GM12878 (cell line): ENCODE results near the gene TACR2. TPM values are rescaled to one million over a fixed set of nuclear protein-coding genes. Genes with fewer than 3 reads are reported as not detected.

ENCODE experiments used
- ATAC-seq: fragments of 200-7000 bp; cut with Tn5 transposase; 3 replicates; pipeline ENCODE4 v1.9.1; 2020; ENCODE audit warnings: mild to moderate bottlenecking, moderate library complexity
- BruUV-seq: library from RNA; stranded (reverse); fragments of 400-500 nt; replicated peaks from 2 replicates; lab custom pipeline; 2021; lab: Mats Ljungman, UMichigan
- CTCF ChIA-PET: fragments of 300-600 bp; sonication (Branson Sonifier 250); formaldehyde crosslinking; extraction: SDS; loops from one replicate; lab custom pipeline; 2021; ENCODE audit warnings: inconsistent platforms; lab: Yijun Ruan, JAX
- POLR2A ChIA-PET: fragments of 350-600 bp; formaldehyde crosslinking; extraction: SDS; loops from one replicate; lab custom pipeline; 2021; ENCODE audit warnings: inconsistent platforms; lab: Charles Lee
- RAD21 ChIA-PET: fragments of 300-600 bp; sonication (Branson Sonifier 250); formaldehyde crosslinking; loops from one replicate; lab custom pipeline; 2023; ENCODE audit warnings: antibody characterized with exemption; ENCODE audit not compliant: unreplicated experiment; lab: Charles Lee
- SMC1A ChIA-PET: fragments of 300-600 bp; sonication (Branson Sonifier 250); formaldehyde crosslinking; loops from one replicate; lab custom pipeline; 2023; ENCODE audit not compliant: unreplicated experiment, uncharacterized antibody; lab: Charles Lee
- DNase-seq: peaks from one replicate; pipeline ENCODE4 v3.0.0-alpha.2; 2011; ENCODE audit warnings: low read depth, low spot score
- FAIRE-seq: peaks from 3 replicates; lab custom pipeline; 2011; peaks lifted over from hg19 to GRCh38; lab: Jason Lieb, UNC
- H2AFZ ChIP-seq: 2 replicates; pipeline ENCODE4 v1.6.0; 2011; ENCODE audit warnings: low read depth, low read length, control low read depth; ENCODE audit not compliant: control insufficient read depth
- H3K27ac ChIP-seq: 2 replicates; pipeline ENCODE4 v1.5.1; 2011; ENCODE audit warnings: control low read depth; ENCODE audit not compliant: control insufficient read depth, insufficient read depth
- H3K27me3 ChIP-seq, 2 experiments: replicated peaks in 1 of 2; 2 replicates each; pipeline versions ENCODE4 v1.6.0 to v1.6.1; 2011; ENCODE audit warnings: low read length in 1 of 2; ENCODE audit not compliant: control insufficient read depth in 2 of 2, insufficient read depth in 2 of 2
- H3K36me3 ChIP-seq, 2 experiments: 2 replicates each; pipeline ENCODE4 v1.5.1; 2011; ENCODE audit warnings: low read length in 1 of 2; ENCODE audit not compliant: control insufficient read depth in 2 of 2, insufficient read depth in 2 of 2
- H3K4me1 ChIP-seq: 2 replicates; pipeline ENCODE4 v1.6.1; 2011; ENCODE audit warnings: mild to moderate bottlenecking, low read length, moderate library complexity, mixed read lengths; ENCODE audit not compliant: control insufficient read depth, insufficient read depth
- H3K4me2 ChIP-seq: 2 replicates; pipeline ENCODE4 v1.6.0; 2011; ENCODE audit warnings: control low read depth; ENCODE audit not compliant: control insufficient read depth, insufficient read depth
- H3K4me3 ChIP-seq: fragments of 200-600 bp; sonication (generic); 2 replicates; pipeline ENCODE4 v1.5.1; 2016
- H3K79me2 ChIP-seq: 2 replicates; pipeline ENCODE4 v1.6.0; 2011; ENCODE audit warnings: low read length; ENCODE audit not compliant: control insufficient read depth, insufficient read depth
- H3K9ac ChIP-seq: 2 replicates; pipeline ENCODE4 v1.8.0; 2011; ENCODE audit warnings: low read length, control low read depth, mixed read lengths; ENCODE audit not compliant: control insufficient read depth, insufficient read depth
- H3K9me3 ChIP-seq: replicated peaks from 3 replicates; pipeline ENCODE4 v1.5.1; 2011; ENCODE audit warnings: mild to moderate bottlenecking, low read length; ENCODE audit not compliant: control insufficient read depth, insufficient read depth
- H4K20me1 ChIP-seq: 2 replicates; pipeline ENCODE4 v1.6.0; 2011; ENCODE audit not compliant: control insufficient read depth, insufficient read depth
- CHD2 ChIP-seq: IDR thresholded peaks from 2 replicates; pipeline ENCODE4 v1.6.1; 2011; ENCODE audit warnings: low read depth, low read length, improper control_type of control experiment, borderline replicate concordance
- HCFC1 ChIP-seq: fragments of 150-350 bp; IDR thresholded peaks from 2 replicates; pipeline ENCODE4 v1.6.1; 2014; ENCODE audit warnings: low read length
- HDAC2 ChIP-seq: fragments of 200-600 bp; sonication (generic); IDR thresholded peaks from 2 replicates; pipeline ENCODE4 v1.6.1; 2017
- HSF1 ChIP-seq: fragments of 150-350 bp; IDR thresholded peaks from 2 replicates; pipeline ENCODE4 v1.6.1; 2014; ENCODE audit warnings: mild to moderate bottlenecking, low read depth, low read length
- IRF3 ChIP-seq: fragments of 450-650 bp; IDR thresholded peaks from 2 replicates; pipeline ENCODE4 v1.6.1; 2014; ENCODE audit warnings: mild to moderate bottlenecking
- KLF5 ChIP-seq: fragments of 450-650 bp; IDR thresholded peaks from 2 replicates; pipeline ENCODE4 v1.6.1; 2014; ENCODE audit warnings: mild to moderate bottlenecking; ENCODE audit not compliant: partially characterized antibody
- PAX5 ChIP-seq: IDR thresholded peaks from 2 replicates; pipeline ENCODE4 v1.6.1; 2011; ENCODE audit warnings: low read depth, low read length, borderline replicate concordance
- RELA ChIP-seq: fragments of 450-650 bp; IDR thresholded peaks from 2 replicates; pipeline ENCODE4 v1.8.0; 2014; ENCODE audit warnings: borderline replicate concordance; ENCODE audit not compliant: partially characterized antibody
- SIN3A ChIP-seq: IDR thresholded peaks from 2 replicates; pipeline ENCODE4 v1.6.1; 2012; ENCODE audit warnings: low read depth, low read length, improper control_type of control experiment
- SMC3 ChIP-seq: IDR thresholded peaks from 2 replicates; pipeline ENCODE4 v1.6.1; 2011; ENCODE audit warnings: low read length, improper control_type of control experiment, borderline replicate concordance
- USF1 ChIP-seq: IDR thresholded peaks from 2 replicates; pipeline ENCODE4 v1.6.1; 2011; ENCODE audit warnings: borderline replicate concordance, low read depth, mild to moderate bottlenecking, moderate library complexity, mixed read lengths, low read length; ENCODE audit not compliant: insufficient read depth; ENCODE audit errors: extremely low read length
- ZNF207 ChIP-seq: fragments of 450-650 bp; IDR thresholded peaks from 2 replicates; pipeline ENCODE4 v1.6.1; 2014; ENCODE audit warnings: antibody characterized with exemption, mild to moderate bottlenecking, borderline replicate concordance
- WGBS: methylation state at CpG from one replicate; pipeline ENCODE4 v1.1.6; 2016; ENCODE audit warnings: low lambda C conversion rate; ENCODE audit not compliant: insufficient replicate concordance, insufficient coverage; ENCODE audit errors: missing lambda C conversion rate; 5-methylcytosine and 5-hydroxymethylcytosine counted together
- in situ Hi-C: fragments of 300-500 bp; cut with MboI; formaldehyde crosslinking; loops from 9 replicates; pipeline ENCODE4 v1.14.3; 2018; ENCODE audit warnings: mixed read lengths
- intact Hi-C: fragments of 100-400 bp; cut with micrococcal nuclease; formaldehyde crosslinking; loops from one replicate; pipeline ENCODE4 v1.14.2; 2022; ENCODE audit not compliant: unreplicated experiment
- polyA plus RNA-seq, 11 experiments: library from polyadenylated mRNA; depleted of rRNA in 4 of 11; unstranded in 6 of 11; stranded (reverse) in 5 of 11; fragments of >200 nt; fragmentation: Nextera tagmentation in 4 of 11; fragmentation: Illumina TruSeq in 1 of 11; extraction: Ambion mirVana in 4 of 11; extraction: Trizol in 1 of 11; gene quantifications; 1 replicate in 1 of 11; 2 replicates in 10 of 11; pipeline versions ENCODE4 v1.2.1 to v1.2.3, GENCODE V29; 2011 to 2016; ENCODE audit warnings: inconsistent platforms in 2 of 11, missing spikeins in 2 of 11, low read depth in 1 of 11
- total RNA-seq, 4 experiments: library from RNA; depleted of rRNA in 3 of 4; stranded (reverse); fragments of >200 nt in 3 of 4; fragmentation: Illumina TruSeq in 1 of 4; extraction: Trizol in 1 of 4; gene quantifications; 2 replicates each; pipeline versions ENCODE4 v1.2.1 to v1.2.3, GENCODE V29; 2013 to 2021

Gene TACR2
- total and polyA plus RNA-seq, 10 of the 15 experiments (the other 5 are each of a cell fraction or from before 2014, with no cell fraction given) = 0.11 TPM; not detected in 9

GRCh38 chr10:69466158-69466490 is 49.4 kb upstream of the TACR2 start (continued):
- TF ChIP-seq HSF1 = no peak
- TF ChIP-seq HCFC1 = no peak
- TF ChIP-seq IRF3 = no peak
- no peak for TF ChIP-seq ZNF207
- TF ChIP-seq PAX5 = no peak
- TF ChIP-seq, all 136 proteins: peak for 0

- no peak overlapping the region; the same call in 1 of the 2 replicates for H2AFZ ChIP-seq
- no TSS peak for BruUV-seq
- TF ChIP-seq RELA = no peak
- no peak for TF ChIP-seq KLF5
- no peak for TF ChIP-seq CHD2
- TF ChIP-seq USF1 = no peak
- no peak for TF ChIP-seq HDAC2
- TF ChIP-seq SIN3A = no peak
- TF ChIP-seq SMC3 = no peak
- TF ChIP-seq HCFC1 = no peak
- CTCF ChIA-PET = interaction anchor here (0.5 to 2.9 kb wide), 6 partner anchors 13 to 142 kb away, joined by 3 to 16 read pairs (median 4); partner anchors contain the start of gene TSPAN15
- ATAC-seq = no peak; the same call in 2 of the 3 replicates
- no peaks in the 10 kb centered on the region for H4K20me1 ChIP-seq
- POLR2A ChIA-PET = interaction anchor here (0.6 to 1.7 kb wide), 4 partner anchors 10 to 42 kb away, joined by 3 to 8 read pairs (median 4); no protein-coding TSS in a partner anchor
- intact Hi-C loops (no loop called here), in situ Hi-C loops (no loop called here)
- no peak overlapping the region for H3K9ac ChIP-seq
- H3K4me2 ChIP-seq = no peak overlapping the region
- no peaks in the 10 kb centered on the region for H3K79me2 ChIP-seq
- peaks cover 36% of the 10 kb centered on the region for H3K4me1 ChIP-seq
- no peak overlapping the region for H3K4me3 ChIP-seq
- SMC1A ChIA-PET = interaction anchor here (0.7 to 2.6 kb wide), 7 partner anchors 10 to 42 kb away, joined by 3 to 14 read pairs (median 4); partner anchors contain the start of gene TSPAN15
- FAIRE-seq = no peak
- no peaks in the 10 kb centered on the region for H3K36me3 ChIP-seq
- no peak overlapping the region for H3K27ac ChIP-seq
- no peak for DNase-seq
- no peaks in the 10 kb centered on the region for H3K27me3 ChIP-seq
- no peaks in the 10 kb centered on the region for H3K9me3 ChIP-seq
- WGBS = 71% methylated on average over 9 of the region's 9 CpGs
- RAD21 ChIA-PET = interaction anchor here (0.7 to 2.7 kb wide), 6 partner anchors 9 to 236 kb away, joined by 3 to 16 read pairs (median 3); partner anchors contain the start of gene TSPAN15
Measured at GRCh38 chr10:69465457-69466157, 48.9 kb upstream of the TACR2 start.
